Measurements from ENCODE around the gene PRR15L. TPM values are rescaled to one million over a fixed set of nuclear protein-coding genes. Genes with fewer than 3 reads are reported as not detected.
"Not testable (repeated sequence)": the region's sequence is repeated elsewhere in the genome, so short reads cannot be mapped to it uniquely, and the experiment has no call there.

Gene PRR15L, protein sequence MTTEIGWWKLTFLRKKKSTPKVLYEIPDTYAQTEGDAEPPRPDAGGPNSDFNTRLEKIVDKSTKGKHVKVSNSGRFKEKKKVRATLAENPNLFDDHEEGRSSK
- total RNA-seq (2014; rRNA removed; shearing (Covaris generic)): not detected in 2 replicates
- not detected in 2 replicates for polyA plus RNA-seq (2015; cell fraction: cytosol; rRNA removed)
- not detected in 2 replicates for polyA plus RNA-seq (2015; cell fraction: nucleus; rRNA removed)

DNA sequence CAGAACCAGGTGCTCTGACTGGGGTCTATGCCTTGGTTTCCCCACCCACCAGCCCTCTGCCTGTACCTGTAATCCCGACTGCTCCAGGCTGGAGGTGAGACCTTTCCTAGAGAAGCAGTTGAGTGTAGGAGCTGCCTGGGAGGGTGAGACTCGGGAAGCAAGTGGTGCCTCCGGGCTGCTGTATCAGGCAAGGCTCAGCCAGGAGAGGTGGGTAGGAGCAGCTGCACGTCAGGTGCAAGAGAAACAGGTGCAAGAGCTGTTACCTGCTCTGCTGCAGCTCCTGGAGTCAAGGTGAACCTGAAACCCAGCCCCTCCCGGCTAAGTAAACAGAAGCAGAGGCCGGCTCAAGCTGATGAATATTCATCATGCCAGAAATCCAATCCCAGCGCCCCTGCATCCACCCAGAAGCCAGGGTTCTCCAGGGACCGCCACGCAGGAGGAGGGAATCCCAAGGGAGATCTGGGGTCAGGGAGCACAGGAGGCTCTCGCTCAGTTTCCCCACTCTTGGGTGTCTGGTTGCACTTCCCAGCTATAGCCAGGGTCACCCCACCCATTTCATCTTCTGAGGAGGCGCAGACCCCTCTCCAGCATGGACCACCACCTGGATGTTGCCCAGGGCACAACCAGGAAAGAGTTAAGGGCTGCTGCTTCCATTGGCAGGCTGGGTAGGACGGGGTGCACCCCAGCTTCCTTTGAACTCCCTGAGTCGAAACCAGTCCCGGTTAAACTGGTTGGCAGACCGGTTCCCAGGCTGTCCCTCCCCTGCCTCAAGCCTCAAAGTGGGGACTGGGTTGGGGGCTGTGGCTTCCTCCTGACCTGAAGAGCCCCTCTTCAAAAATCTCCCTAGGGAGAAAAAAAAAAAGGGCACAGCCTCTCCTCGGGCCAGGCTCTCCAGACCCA lies at the start of gene PRR15L:
PRR15L (minus strand) TSS at position 293 of the 900 bp plus-strand sequence. CDS start 4,649 bp downstream, outside the sequence.
- DNase-seq (ENCODE audit: low read depth): no peak

DNA sequence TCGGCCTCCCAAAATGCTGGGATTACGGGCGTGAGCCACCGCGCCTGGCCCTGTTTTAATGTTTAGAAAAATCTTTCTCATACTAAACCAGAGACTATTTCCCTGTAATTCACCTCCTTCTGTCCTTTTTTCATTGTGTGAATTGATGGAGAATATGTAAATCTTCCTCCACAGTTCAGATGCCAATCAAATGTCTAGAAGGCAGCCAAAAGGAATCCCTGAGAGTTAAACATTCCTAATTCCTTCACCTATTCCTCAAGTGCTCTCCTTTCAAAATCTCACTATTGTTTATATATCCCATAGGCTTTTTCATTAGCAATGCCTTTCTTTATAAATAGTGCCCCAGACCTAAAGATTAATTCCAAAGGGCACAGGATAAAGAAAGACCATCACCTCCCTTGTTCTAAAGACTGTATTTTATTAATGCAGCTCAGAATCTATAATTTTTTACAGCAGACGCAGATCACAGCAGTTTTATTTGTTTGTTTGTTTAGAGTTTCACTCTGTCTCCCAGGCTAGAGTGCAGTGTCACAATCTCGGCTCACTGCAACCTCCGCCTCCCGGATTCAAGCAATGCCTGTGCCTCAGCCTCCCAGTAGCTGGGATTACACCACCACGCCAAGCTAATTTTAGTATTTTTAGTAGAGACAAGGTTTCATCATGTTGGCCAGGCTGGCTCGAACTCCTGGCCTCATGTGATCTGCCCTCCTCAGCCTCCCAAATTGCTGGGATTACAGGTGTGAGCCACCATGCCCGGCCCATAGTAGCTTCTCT lies 49.4 kb upstream of the PRR15L start:
- DNase-seq (ENCODE audit: low read depth): no peak

DNA sequence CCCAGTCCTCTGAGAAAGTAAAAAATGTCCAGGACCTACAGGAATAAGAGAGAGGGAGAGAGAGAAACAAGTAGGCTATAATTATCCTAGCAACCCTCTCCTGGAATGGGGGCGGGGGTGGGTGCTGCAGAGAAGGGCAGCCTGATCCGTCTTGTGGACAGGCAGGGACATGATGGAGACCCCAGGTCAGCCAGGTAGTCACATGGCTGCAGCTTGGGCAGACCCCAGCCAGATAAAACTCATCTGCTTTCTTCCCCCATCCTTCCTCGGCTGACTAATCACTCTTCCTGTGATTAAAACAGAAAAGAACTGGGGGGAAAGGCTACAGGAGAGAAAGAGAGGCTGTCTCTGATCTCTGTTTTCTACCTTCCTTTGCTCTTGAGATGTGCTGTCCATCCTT lies 47.3 kb upstream of the PRR15L start:
- peak; percentile 55 for DNase-seq (ENCODE audit: low read depth)

DNA sequence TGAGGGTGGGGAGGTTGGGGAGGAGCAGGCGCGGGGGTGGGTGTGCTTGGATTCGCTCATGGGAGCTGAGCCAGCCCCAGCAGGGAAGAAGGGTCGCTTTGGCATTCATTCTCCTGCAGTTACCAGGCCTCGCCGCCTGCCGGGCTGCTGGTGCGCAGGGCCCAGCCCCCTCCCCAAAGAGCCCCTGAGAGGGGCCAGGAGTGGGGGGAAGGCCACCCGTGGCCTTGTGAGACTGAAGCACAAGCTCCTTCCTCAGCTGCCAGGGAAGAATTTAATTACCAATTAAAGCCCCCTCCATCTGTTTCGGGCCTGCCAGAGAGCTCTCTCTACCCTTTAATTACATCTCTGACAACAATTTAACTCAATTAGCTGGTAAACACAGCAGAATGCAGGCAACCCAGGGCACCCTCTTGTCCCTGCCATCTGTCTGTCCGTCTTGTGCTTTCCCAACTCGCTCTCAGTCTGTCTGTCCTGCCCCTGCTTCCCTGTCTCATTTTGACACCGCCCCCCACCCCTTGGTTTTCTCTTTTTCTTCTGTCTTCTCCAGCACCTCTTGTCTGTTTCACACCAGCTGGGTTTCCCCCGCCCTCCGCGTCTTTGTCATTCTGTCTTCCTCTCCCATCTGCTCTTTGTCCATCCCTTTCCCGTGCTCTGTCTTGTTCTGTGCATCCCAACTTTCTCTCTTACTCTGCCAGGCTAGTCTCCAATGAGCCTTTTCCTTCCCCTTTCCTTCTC lies 45.9 kb upstream of the PRR15L start:
- no peak for DNase-seq (ENCODE audit: low read depth)

DNA sequence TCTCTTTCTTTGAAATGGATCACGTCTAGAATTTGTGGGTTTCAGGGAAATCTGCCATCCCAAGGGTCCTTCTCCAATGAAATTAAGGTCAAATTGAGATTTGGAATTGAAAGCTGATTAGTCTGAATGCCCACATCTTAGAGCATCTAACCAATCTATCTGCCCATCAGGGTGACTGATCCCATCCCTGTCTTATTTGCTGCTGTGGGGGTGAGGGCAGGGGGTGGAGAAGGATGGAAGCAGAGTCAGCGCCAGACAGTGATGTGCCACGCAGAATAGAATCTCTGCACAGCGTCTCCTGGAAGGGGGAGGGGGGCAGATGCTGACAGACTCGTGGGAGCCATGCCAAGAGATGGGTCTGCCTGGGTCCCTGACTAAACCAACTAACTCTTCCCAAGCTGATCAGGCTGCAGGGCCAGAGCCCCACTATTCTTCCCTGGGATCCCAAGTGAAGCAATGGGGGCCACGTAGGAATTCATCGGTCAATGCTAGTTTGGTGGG lies 45.3 kb upstream of the PRR15L start:
- DNase-seq (ENCODE audit: low read depth): no peak

DNA sequence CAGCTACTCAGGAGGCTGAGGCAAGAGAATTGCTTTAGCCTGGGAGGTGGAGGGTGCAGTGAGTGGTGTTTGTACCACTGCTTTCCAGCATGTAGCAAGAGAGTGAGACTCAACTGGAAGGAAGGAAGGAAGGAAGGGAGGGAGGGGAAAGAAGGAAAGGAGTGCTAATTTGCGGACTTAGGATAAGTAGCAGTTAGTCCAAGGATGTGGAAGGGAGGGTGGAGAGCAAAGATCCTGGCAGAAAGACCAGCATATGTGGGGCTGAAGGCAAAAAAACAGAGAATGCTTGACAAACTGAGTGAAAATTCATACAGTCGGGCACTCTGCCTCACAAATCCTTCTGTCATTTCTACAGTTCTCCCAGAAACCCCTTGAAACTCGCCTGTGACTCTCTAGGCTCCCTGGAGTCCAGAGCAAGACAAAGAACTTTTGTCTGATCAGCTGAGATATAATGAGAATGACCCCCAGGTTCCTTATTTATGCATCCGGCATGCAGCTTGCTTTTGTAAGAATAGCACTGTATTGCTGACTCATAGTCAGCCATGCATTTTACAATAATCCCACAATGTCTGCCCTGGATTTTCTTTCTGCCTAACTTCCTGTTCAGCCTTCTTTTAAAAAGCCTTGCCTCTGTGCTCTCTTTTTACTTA lies 44.7 kb upstream of the PRR15L start:
- peak; percentile 95 for DNase-seq (ENCODE audit: low read depth)

DNA sequence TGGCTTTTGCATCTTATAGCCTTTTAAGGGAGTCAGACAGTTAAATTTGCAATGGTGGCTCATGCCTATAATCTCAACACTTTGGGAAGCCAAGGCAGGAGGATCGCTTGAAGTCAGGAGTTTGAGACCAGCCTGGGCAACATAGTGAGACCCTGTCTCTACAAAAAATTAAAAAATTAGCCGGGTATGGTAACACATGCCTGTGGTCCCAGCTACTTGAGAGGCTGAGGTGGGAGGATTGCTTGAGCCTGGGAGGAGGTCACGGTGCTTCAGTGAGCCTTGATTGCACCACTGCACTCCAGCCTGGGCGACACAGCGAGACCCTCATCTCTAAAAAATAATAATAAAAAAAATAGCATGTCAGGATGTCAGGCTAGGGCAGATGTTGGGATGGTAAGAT lies 44.0 kb upstream of the PRR15L start:
- not testable (repeated sequence) for DNase-seq (ENCODE audit: low read depth)

DNA sequence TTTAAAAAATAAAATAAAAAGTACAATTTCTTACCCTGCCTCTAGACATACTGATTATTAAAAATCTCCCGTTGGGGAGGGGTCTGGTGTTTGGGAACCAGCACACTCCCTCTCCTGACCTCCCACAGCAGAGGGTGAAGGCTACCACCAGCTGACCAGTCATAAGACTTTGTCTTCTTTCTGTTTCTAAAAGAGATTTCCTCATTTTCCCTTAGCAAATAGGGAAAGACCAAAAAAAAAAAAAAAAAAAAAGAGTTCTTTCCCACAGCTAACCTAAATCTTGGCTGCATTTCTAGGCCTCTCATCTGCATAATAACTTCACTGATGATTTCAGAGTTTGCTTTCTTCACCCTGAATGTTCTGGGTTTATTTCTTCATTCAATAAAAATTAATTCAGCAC lies 43.5 kb upstream of the PRR15L start:
- no peak for DNase-seq (ENCODE audit: low read depth)

DNA sequence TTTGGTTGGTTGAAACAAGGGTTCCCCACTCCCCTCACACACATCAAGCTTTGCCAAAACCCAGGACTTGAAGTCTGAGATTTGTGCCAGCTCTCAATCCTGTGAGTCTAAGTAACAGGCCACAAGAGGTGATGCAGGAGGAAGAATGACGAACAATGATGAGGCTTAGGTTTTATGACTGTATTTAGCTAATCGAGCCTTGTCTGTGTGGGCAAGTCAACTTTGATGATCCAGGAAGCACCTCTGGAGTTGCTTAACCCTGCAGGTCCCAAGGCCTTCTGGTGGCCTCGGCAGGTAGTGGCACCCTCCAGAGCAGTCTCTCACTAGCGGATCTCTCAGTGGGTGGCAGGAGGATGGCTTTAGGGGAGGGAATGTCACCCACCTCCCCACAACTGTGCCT lies 41.9 kb upstream of the PRR15L start:
- DNase-seq (ENCODE audit: low read depth): peak; percentile 85

DNA sequence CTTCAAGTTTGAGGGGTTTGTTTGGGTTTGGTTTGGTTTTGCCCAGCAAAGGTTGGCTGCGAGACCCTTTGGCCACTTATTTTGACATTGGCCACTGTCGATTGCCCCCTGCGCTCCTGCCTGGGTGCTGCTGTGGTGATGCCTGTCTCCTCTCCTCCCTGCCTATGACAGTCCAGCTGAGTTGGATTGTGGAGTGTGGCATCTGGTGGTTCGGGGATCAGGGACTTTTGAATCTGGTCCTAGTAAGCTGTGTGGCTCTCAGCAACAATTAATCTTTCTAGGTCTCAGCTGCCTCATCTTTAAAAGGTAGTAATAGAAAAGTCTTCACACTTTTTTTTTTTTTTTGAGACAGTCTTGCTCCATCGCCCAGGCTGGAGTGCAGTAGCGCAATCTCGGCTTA lies 40.4 kb upstream of the PRR15L start:
- no peak for DNase-seq (ENCODE audit: low read depth)

DNA sequence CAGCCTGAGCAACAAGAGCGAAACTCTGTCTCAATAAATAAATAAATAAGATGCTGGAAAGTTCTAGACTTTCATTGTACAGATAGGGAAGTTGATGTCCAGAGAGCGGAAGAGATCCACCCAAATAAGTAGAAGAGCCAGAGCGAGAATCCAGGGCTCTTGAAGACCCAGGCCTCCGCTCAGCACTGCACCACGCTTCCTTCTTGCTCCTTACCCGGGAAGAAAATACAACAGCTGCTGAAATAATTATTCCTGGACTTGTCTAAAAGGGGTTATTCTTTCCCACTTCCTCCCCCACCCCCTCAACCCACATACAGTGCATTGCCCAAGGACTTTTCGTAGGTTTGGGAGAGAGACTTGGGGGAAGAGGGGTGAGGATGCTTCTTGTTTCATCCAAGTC lies 39.9 kb upstream of the PRR15L start:
- no peak for DNase-seq (ENCODE audit: low read depth)

DNA sequence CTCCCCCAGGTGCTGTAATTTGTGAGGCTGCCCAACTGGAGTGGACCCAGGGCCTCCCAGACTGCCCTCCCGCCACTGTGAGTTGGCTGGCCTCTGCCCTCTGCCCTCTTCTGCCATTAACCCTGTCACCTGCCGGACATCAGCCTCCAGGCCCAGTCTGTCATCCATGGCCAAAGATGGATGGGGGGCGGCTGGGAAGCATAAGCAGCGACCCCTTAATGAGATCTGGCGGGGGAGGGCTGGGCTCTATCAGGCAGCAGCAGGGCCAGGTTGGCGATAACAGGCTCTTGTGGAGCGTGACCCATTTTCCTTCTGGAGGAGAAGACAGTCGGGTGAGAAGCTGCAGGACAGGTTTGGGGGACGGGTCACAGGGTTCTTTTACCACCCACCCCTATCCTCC lies 38.5 kb upstream of the PRR15L start:
- DNase-seq (ENCODE audit: low read depth): no peak

DNA sequence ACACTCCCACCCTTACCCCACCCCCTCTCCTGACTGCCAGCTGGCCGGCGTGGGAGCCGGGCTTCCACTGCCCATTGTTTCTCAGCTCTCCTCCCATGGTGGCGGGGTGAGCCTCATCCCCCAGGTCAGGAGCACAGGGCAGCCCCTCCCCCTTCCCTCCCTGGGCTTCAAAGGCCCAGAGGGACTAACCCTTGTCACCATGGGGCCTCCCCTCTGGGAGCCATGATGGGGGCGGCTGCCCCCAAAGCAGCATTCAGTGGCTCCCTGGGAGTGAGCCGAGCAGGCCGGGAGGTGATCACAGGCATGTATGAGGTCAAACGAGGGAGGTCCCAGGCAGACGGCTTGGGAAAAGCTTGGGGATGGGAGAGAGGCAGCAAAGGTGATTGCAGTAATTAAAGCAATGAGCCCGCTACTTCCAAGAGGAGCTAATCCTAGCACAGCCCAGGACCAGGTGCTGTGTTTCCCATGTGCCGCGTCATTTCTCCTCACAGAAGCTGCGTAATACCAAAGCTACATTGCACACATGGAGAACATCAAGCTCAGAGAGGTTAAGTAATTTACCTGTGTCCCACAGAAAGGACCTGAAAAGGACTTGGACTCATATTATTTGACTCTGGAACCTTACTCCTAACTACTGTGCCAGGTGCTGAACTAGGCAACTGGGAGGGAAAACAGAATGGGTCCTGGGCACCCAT lies 37.7 kb upstream of the PRR15L start:
- DNase-seq (ENCODE audit: low read depth): no peak

DNA sequence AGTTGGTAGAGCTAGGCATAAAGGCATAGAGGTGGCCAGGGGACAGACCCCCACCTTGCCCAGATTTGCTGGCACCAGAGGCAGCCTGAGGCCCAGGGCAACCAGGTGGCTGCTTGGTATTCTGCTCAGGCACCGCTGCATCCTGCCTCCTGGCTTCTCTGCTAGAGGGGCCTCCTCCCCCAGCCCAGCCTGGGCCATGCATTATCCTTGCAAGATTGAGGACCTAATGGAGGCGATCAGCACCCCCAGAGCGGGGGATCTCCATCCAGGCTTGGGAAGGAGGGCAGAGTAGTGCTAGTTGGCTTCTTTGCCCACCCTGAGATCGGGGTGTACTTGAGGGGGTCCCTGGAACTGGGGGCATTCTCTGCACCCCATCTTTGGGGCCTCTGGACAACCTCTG lies 37.0 kb upstream of the PRR15L start:
- DNase-seq (ENCODE audit: low read depth): no peak

DNA sequence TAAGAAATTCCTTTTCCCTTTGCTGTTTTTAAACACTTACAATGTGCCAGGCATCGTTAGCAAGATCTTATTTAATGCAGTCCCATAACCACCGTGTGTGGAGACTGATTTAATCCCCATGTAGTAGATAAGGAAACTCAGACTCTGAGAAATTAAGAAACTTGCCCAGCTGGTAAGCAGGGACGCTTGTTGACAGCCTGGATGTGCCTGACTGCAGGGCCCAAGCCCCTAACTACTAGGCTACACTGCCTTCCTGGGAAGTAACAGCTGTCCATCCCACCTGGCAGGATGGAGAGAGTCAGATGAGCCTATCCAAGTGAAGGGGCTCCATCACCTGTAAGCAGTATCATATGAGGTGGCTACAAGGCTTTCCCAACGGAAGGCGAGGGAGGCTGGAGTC lies 36.3 kb upstream of the PRR15L start:
- DNase-seq (ENCODE audit: low read depth): no peak

DNA sequence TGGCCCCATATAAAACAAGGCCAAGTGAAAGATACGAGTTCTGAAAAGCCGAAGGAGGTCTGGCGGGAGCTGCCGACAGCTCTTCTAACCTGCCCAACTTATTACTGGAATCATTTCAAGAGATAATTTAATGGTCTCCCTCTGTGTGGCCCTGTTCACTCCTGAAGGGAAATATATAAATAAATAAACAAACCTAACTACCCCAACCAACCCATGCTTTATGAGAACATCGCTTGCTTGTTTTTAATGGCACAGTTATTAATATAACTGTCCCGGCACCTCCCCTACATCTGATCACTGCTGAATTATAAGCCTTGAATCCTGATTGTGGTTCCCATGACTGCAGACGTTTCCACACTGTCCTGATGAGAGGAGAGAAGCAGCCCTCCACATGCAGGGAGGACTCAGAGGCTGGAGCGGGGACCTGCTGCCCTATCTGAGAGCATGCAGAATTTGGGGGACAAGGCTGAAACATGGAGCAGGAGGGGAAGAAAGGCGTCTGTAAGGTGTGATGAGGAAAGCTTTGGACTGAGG lies 35.4 kb upstream of the PRR15L start:
- DNase-seq (ENCODE audit: low read depth): no peak

DNA sequence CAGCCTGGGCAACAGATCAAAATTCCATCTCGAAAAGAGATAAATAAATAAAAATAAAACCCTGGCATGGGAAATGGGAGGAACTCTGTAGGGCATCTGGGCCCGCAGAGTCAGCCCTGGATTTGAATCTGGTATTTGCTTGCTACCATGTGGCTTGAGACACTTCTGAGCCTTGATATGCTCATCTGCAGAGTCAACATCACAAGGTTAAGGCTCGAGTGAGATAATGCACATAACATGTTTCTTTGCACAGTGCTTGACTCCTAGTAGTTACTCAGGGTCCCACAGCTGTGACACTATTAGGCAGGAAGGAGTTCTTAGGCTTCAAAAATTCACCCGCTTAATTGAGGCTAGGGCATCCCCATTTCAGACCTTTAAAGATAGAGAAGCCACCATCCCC lies 34.5 kb upstream of the PRR15L start:
- DNase-seq (ENCODE audit: low read depth): no peak

DNA sequence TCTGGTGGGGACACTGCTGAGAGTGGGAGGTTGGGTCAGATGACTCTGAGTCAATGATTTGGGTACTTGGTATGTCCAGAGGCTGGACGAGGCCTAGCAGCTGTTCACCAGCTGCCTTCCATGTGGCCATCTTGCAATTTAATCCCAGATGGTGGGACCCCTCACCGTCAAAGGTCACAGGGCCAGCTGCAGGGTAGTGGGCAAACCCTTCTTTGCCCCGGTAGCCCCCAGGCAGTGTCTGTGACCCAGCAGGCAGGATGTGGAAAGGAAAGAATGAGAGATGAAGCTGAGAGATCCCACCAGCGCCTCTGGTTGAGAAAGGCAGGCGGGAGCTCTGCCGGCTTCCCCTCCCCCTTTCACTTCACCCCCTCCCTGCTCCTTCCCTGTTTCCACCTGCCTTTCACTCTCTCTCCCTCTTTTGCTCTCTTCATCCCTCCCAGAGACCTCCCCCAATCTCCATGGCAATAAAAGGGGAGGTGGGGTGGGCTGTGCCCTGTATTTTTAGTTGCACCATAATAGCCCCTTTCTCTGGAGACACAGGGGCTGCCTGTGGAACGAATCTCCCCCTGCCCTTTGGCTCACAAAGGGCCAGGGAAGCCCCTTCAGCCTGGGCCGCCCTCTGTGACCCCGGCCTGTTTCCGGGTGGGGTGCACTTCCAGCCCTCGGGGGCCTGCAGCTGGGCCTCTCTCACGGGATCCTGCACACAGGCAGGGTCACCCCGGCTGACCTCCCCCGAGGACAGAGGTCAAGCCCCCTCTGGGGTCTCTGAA lies 33.5 kb upstream of the PRR15L start:
- no peak for DNase-seq (ENCODE audit: low read depth)

DNA sequence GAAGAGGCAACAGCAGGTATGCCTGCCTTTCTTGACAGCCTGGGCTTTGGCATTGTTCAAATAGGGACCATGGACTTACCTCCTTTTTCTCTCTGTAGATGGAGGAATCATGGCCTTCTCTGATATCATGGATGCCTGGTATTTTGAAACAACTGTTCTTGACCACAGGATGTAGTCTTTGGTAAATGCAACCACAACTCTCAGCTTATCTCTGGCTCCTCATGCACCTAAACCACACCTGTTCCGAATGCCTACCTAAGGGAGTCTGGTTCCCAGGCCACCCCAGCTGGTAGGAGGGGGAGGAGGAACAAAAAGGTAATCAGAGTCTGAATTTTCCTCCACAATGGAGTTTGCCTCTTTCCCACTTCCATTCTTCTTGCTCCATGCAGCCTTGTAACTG lies 32.0 kb upstream of the PRR15L start:
- no peak for DNase-seq (ENCODE audit: low read depth)

Measured in HT1080 (cell line).